Measurements from ENCODE around the gene RTKN. TPM values are rescaled to one million over a fixed set of nuclear protein-coding genes. Genes with fewer than 3 reads are reported as not detected.
A peak's percentile ranks its signal among the peaks of the same experiment; 100 is the strongest.

Gene RTKN
- total and polyA plus RNA-seq, 2 of the 13 experiments (the other 11 are each of a cell fraction or from before 2014, with no cell fraction given), result 159 to 166 TPM

- TF ChIP-seq, protein P1, sequence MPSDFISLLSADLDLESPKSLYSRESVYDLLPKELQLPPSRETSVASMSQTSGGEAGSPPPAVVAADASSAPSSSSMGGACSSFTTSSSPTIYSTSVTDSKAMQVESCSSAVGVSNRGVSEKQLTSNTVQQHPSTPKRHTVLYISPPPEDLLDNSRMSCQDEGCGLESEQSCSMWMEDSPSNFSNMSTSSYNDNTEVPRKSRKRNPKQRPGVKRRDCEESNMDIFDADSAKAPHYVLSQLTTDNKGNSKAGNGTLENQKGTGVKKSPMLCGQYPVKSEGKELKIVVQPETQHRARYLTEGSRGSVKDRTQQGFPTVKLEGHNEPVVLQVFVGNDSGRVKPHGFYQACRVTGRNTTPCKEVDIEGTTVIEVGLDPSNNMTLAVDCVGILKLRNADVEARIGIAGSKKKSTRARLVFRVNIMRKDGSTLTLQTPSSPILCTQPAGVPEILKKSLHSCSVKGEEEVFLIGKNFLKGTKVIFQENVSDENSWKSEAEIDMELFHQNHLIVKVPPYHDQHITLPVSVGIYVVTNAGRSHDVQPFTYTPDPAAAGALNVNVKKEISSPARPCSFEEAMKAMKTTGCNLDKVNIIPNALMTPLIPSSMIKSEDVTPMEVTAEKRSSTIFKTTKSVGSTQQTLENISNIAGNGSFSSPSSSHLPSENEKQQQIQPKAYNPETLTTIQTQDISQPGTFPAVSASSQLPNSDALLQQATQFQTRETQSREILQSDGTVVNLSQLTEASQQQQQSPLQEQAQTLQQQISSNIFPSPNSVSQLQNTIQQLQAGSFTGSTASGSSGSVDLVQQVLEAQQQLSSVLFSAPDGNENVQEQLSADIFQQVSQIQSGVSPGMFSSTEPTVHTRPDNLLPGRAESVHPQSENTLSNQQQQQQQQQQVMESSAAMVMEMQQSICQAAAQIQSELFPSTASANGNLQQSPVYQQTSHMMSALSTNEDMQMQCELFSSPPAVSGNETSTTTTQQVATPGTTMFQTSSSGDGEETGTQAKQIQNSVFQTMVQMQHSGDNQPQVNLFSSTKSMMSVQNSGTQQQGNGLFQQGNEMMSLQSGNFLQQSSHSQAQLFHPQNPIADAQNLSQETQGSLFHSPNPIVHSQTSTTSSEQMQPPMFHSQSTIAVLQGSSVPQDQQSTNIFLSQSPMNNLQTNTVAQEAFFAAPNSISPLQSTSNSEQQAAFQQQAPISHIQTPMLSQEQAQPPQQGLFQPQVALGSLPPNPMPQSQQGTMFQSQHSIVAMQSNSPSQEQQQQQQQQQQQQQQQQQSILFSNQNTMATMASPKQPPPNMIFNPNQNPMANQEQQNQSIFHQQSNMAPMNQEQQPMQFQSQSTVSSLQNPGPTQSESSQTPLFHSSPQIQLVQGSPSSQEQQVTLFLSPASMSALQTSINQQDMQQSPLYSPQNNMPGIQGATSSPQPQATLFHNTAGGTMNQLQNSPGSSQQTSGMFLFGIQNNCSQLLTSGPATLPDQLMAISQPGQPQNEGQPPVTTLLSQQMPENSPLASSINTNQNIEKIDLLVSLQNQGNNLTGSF (CRISPR knock-in tag; IDR thresholded peaks at IDR 0.05), result no peak
- no peak for TF ChIP-seq ZFY (CRISPR knock-in tag; IDR thresholded peaks at IDR 0.05)
- TF ChIP-seq SP1 (IDR thresholded peaks at IDR 0.05), result no peak
- TF ChIP-seq SP1 (CRISPR knock-in tag; IDR thresholded peaks at IDR 0.05), result no peak
- no peak for TF ChIP-seq KAT7 (CRISPR knock-in tag; IDR thresholded peaks at IDR 0.05; ENCODE audit: borderline replicate concordance)
- TF ChIP-seq GATAD2A (CRISPR knock-in tag; IDR thresholded peaks at IDR 0.05), result no peak
- peak; percentile 60 for TF ChIP-seq ZEB1 (IDR thresholded peaks at IDR 0.05; ENCODE audit: insufficient replicate concordance, low read depth)
- TF ChIP-seq SOX5 (CRISPR knock-in tag; IDR thresholded peaks at IDR 0.05; ENCODE audit: borderline replicate concordance), result peak; percentile 52; the same call in 1 of the 2 replicates
- TF ChIP-seq TBX2 (CRISPR knock-in tag; IDR thresholded peaks at IDR 0.05; ENCODE audit: borderline replicate concordance), result peak; percentile 8; the same call in 1 of the 2 replicates
- no peak for TF ChIP-seq ZBTB37 (CRISPR knock-in tag; IDR thresholded peaks at IDR 0.05)
- TF ChIP-seq GABPB1 (CRISPR knock-in tag; IDR thresholded peaks at IDR 0.05), result no peak
- no peak for TF ChIP-seq TP53 (CRISPR knock-in tag; conservative IDR thresholded peaks at IDR 0.05)
- no peak; the same call in 1 of the 2 replicates for TF ChIP-seq ZNF574 (CRISPR knock-in tag; IDR thresholded peaks at IDR 0.05)
- TF ChIP-seq CREBL2 (CRISPR knock-in tag; IDR thresholded peaks at IDR 0.05; ENCODE audit: borderline replicate concordance), result no peak
- TF ChIP-seq HMG20A (CRISPR knock-in tag; IDR thresholded peaks at IDR 0.05; ENCODE audit: borderline replicate concordance), result no peak
- TF ChIP-seq, protein P2, sequence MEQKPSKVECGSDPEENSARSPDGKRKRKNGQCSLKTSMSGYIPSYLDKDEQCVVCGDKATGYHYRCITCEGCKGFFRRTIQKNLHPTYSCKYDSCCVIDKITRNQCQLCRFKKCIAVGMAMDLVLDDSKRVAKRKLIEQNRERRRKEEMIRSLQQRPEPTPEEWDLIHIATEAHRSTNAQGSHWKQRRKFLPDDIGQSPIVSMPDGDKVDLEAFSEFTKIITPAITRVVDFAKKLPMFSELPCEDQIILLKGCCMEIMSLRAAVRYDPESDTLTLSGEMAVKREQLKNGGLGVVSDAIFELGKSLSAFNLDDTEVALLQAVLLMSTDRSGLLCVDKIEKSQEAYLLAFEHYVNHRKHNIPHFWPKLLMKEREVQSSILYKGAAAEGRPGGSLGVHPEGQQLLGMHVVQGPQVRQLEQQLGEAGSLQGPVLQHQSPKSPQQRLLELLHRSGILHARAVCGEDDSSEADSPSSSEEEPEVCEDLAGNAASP (CRISPR knock-in tag; IDR thresholded peaks at IDR 0.05; ENCODE audit: borderline replicate concordance), result peak; percentile 51; the same call in 1 of the 2 replicates
- no peak for TF ChIP-seq SUZ12 (IDR thresholded peaks at IDR 0.05; ENCODE audit: low read depth, low read length)
- TF ChIP-seq ZNF598 (CRISPR knock-in tag; IDR thresholded peaks at IDR 0.05; ENCODE audit: borderline replicate concordance), result no peak
- TF ChIP-seq MTA1 (CRISPR knock-in tag; IDR thresholded peaks at IDR 0.05; ENCODE audit: borderline replicate concordance), result no peak
- peak; percentile 24 for TF ChIP-seq ZC3H13 (CRISPR knock-in tag; IDR thresholded peaks at IDR 0.05)
- no peak for TF ChIP-seq FOXJ3 (CRISPR knock-in tag; IDR thresholded peaks at IDR 0.05; ENCODE audit: borderline replicate concordance)
Observed at GRCh38 chr2:74425523-74425922, 16.2 kb downstream of the RTKN start (continued).
